Measurements from ENCODE around the gene RAB44. TPM values are rescaled to one million over a fixed set of nuclear protein-coding genes. Genes with fewer than 3 reads are reported as not detected.

Gene RAB44
- polyA plus RNA-seq, 2 donors: 0.21 to 0.37 TPM

DNA sequence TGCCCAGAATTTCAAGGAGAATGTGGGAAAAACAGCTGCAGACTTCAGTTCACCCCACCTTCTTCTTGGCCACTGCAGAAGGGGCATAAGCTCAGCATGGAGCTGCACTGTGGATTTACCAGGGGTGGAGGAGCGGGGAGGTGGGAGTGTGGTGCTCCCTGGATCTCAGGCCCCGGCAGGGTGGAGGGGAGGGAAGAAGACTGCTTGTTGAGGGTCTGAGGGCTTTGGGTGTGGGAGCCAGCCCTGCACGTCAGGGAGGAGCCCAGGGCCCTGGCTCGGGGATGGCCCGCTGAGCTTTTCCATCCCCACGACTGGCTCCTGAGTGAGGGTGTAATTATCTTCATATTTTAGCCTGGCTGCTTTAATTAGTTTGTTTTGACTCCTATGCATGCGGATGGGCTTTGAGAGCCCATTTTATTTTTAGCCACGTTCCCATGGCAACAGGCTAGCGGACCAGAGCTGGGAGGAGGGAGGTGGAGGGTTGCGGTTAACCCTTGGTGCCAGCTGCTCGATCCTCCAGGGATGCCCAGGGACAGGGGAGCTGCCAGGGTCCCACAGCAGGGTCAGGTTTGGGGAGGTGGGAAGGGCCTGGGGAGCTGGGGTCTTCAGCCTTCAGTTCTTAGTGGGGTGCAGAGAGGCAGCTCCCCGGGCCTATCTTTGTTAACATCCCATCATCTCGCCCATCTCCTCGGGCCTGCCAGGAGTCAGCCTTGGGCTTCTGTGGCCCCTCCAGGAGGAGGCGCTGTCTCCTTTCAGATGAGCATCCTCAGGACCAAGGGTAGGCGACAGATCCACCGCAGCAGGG, 68.2 kb downstream of the RAB44 start:
- H3K27me3 ChIP-seq (ENCODE audit: control insufficient read depth in 1 of 2, insufficient read depth in 2 of 2, low read length in 2 of 2): no peaks in the 10 kb centered on the region
- 36% methylated on average over 17 of the region's 17 CpGs for WGBS, 2 donors
- H3K27ac ChIP-seq (ENCODE audit: low read depth in 2 of 2, low read length in 1 of 2): no peak overlapping the region
- no peaks in the 10 kb centered on the region for H3K36me3 ChIP-seq (ENCODE audit: control insufficient read depth in 2 of 2, insufficient read depth in 2 of 2, low read length in 1 of 2)
- H3K4me3 ChIP-seq (ENCODE audit: low read depth in 1 of 2, low read length in 2 of 2): no peak overlapping the region
- H3K9me3 ChIP-seq (ENCODE audit: control insufficient read depth in 2 of 2, insufficient read depth in 1 of 2, low read depth in 1 of 2, low read length in 1 of 2): no peaks in the 10 kb centered on the region
- peaks cover 0 to 3% of the 10 kb centered on the region in 2 donors for H3K4me1 ChIP-seq (ENCODE audit: control insufficient read depth in 2 of 2, insufficient read depth in 2 of 2, low read length in 1 of 2)

DNA sequence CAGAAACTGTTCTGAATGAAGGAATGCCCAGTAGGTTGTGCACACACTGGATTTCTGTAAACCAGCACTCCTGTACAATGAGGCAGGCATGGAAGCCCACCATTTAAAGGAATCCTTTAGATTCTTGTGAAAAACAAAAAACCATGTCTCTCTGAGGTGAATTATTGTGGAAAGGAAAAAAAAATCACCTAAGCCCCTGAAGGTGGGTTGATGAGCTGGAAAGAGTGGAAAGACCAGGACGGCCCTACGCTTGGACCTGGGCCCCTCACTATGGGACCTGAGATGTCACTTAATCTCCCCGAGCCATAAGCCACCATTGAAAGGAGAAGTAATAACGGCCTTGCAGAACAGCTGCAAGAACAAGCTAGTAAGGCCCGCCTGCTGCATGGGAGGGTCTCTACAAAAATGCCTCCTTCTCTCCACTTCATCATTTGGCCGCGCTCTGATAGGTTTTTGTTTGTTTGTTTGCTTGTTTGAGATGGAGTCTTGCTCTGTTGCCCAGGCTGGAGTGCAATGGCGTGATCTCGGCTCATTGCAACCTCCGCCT, 68.8 kb downstream of the RAB44 start:
- 82 to 88% methylated on average over 10 of the region's 10 CpGs for WGBS, 2 donors
- H3K4me3 ChIP-seq (ENCODE audit: low read depth in 1 of 2, low read length in 2 of 2): no peak overlapping the region
- H3K9me3 ChIP-seq (ENCODE audit: control insufficient read depth in 2 of 2, insufficient read depth in 1 of 2, low read depth in 1 of 2, low read length in 1 of 2): no peaks in the 10 kb centered on the region
- no peak overlapping the region for H3K27ac ChIP-seq (ENCODE audit: low read depth in 2 of 2, low read length in 1 of 2)
- H3K27me3 ChIP-seq (ENCODE audit: control insufficient read depth in 1 of 2, insufficient read depth in 2 of 2, low read length in 2 of 2): no peaks in the 10 kb centered on the region
- peaks cover 0 to 3% of the 10 kb centered on the region in 2 donors for H3K4me1 ChIP-seq (ENCODE audit: control insufficient read depth in 2 of 2, insufficient read depth in 2 of 2, low read length in 1 of 2)
- H3K36me3 ChIP-seq (ENCODE audit: control insufficient read depth in 2 of 2, insufficient read depth in 2 of 2, low read length in 1 of 2): no peaks in the 10 kb centered on the region

DNA sequence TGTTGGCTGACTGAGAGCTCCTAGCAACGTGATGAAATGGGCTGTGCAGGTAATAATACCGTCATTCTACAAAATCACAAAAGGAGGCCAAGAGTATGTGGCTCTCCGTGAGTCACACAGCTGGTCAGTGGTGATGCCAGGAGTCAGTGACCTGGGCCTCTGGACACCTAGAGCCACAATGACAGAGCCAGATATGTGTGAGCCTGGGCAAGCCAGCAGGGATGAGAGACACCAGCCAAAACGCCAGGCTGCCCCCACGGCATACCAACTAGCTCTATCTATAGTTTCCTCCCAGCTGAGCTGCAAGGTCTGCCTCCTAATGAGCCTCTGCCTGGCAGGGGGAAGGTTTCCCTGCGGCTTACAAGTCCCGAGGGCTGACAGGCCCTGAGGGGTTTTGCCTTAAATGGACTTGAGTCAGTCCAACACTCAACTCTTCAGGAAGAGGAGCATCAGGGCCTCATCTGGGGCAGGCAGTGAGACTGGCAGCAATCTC, 71.6 kb downstream of the RAB44 start:
- H3K36me3 ChIP-seq (ENCODE audit: control insufficient read depth in 2 of 2, insufficient read depth in 2 of 2, low read length in 1 of 2): no peaks in the 10 kb centered on the region
- peak overlapping the region in 1 of 2 donors; percentile 9 for H3K27ac ChIP-seq (ENCODE audit: low read depth in 2 of 2, low read length in 1 of 2)
- H3K27me3 ChIP-seq (ENCODE audit: control insufficient read depth in 1 of 2, insufficient read depth in 2 of 2, low read length in 2 of 2): no peaks in the 10 kb centered on the region
- H3K4me1 ChIP-seq (ENCODE audit: control insufficient read depth in 2 of 2, insufficient read depth in 2 of 2, low read length in 1 of 2): peaks cover 0 to 3% of the 10 kb centered on the region in 2 donors
- no peaks in the 10 kb centered on the region for H3K9me3 ChIP-seq (ENCODE audit: control insufficient read depth in 2 of 2, insufficient read depth in 1 of 2, low read depth in 1 of 2, low read length in 1 of 2)
- 55 to 61% methylated on average over 7 of the region's 7 CpGs for WGBS, 2 donors
- no peak overlapping the region for H3K4me3 ChIP-seq (ENCODE audit: low read depth in 1 of 2, low read length in 2 of 2)

DNA sequence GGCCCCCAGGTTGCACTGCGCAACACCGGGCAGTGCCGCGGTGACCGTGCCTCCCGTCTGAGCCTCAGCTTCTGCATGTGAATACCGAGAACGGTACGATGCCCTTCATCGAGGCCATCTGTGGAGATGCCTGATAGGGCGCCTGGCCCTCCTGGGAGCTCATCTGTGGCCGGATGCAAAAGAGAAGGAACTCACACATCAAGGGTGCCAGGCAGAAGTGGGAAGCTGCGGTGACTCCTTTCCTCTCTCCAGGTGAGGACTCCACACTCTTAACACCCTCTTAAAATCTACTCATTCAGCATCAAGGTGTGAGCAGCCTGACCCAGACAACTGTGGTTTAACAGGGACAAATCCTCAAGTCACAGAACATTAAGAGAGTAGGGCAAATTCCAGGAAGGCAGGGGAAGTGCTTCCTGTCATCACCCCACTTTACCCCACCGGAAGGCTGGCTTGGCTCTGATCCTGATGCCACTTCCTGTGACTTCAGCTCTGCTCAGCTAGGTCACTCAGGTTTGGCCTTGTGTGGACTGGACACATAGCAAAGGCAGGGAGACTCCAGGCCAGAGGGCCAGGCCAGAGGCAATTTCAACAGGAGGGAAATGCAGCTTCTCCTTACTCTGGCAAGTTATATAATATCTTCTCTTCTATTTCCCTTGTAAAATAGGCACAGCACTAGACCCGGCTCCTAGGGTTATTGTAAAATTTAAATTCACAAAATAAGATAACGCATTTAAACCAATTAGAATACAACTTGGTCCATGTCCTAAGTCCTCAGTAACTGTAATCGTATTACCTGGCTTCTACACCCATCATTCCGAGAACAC, 72.3 kb downstream of the RAB44 start:
- H3K9me3 ChIP-seq (ENCODE audit: control insufficient read depth in 2 of 2, insufficient read depth in 1 of 2, low read depth in 1 of 2, low read length in 1 of 2): no peaks in the 10 kb centered on the region
- H3K27ac ChIP-seq (ENCODE audit: low read depth in 2 of 2, low read length in 1 of 2): peak overlapping the region in 1 of 2 donors; percentile 9
- WGBS, 2 donors: 74 to 81% methylated on average over 18 of the region's 18 CpGs

DNA sequence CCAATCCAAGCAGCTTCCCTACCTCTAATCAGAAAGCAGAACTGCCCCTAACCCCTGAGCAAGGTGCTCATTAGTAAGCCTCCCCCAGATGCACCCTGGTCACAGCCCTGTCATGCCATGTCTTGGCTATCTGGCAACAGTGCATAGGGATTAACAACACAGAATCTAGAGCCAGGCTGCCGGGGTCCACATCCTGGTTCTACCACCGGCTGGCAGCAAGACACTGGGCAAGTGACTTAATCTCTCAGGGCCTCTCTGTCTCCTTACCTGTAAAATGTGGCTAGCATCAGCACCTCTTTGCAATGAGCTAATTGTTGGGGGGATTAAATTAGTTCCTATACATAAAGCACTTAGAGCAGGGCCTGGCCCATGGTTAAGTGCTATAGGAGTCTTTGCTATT, 73.5 kb downstream of the RAB44 start:
- no peaks in the 10 kb centered on the region for H3K27me3 ChIP-seq (ENCODE audit: control insufficient read depth in 1 of 2, insufficient read depth in 2 of 2, low read length in 2 of 2)
- H3K36me3 ChIP-seq (ENCODE audit: control insufficient read depth in 2 of 2, insufficient read depth in 2 of 2, low read length in 1 of 2): no peaks in the 10 kb centered on the region
- H3K27ac ChIP-seq (ENCODE audit: low read depth in 2 of 2, low read length in 1 of 2): no peak overlapping the region
- H3K4me1 ChIP-seq (ENCODE audit: control insufficient read depth in 2 of 2, insufficient read depth in 2 of 2, low read length in 1 of 2): peaks cover 0 to 3% of the 10 kb centered on the region in 2 donors
- H3K4me3 ChIP-seq (ENCODE audit: low read depth in 1 of 2, low read length in 2 of 2): no peak overlapping the region
- no peaks in the 10 kb centered on the region for H3K9me3 ChIP-seq (ENCODE audit: control insufficient read depth in 2 of 2, insufficient read depth in 1 of 2, low read depth in 1 of 2, low read length in 1 of 2)
- 78 to 90% methylated on average over 2 of the region's 2 CpGs for WGBS, 2 donors

More for the DNA sequence above, 72.3 kb downstream of the RAB44 start:
- H3K27me3 ChIP-seq (ENCODE audit: control insufficient read depth in 1 of 2, insufficient read depth in 2 of 2, low read length in 2 of 2): no peaks in the 10 kb centered on the region
- peaks cover 0 to 3% of the 10 kb centered on the region in 2 donors for H3K4me1 ChIP-seq (ENCODE audit: control insufficient read depth in 2 of 2, insufficient read depth in 2 of 2, low read length in 1 of 2)
- no peaks in the 10 kb centered on the region for H3K36me3 ChIP-seq (ENCODE audit: control insufficient read depth in 2 of 2, insufficient read depth in 2 of 2, low read length in 1 of 2)
- H3K4me3 ChIP-seq (ENCODE audit: low read depth in 1 of 2, low read length in 2 of 2): no peak overlapping the region

DNA sequence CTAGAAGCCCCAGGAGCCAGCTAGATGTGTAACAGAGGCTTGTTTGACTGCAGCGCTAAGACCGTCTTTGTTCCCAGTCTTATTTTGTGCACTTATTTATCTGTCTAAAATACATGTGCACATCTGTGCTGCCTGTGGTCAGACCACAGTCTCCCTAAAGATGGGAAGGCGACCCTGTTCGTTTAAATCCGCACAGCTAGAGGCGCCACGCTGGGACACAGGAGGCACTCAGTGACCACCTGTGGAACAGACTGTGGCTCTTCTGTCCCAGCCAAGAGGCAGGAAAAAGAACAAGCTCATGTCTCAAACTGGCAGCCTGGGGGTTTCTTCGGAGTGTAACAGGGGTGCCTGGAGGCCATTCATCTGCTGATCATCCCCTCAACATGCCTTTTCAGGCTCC, 74.8 kb downstream of the RAB44 start:
- WGBS, 2 donors: 84 to 89% methylated on average over 8 of the region's 8 CpGs
- no peak overlapping the region for H3K27ac ChIP-seq (ENCODE audit: low read depth in 2 of 2, low read length in 1 of 2)
- H3K4me1 ChIP-seq (ENCODE audit: control insufficient read depth in 2 of 2, insufficient read depth in 2 of 2, low read length in 1 of 2): peaks cover 0 to 3% of the 10 kb centered on the region in 2 donors
- H3K4me3 ChIP-seq (ENCODE audit: low read depth in 1 of 2, low read length in 2 of 2): no peak overlapping the region
- no peaks in the 10 kb centered on the region for H3K9me3 ChIP-seq (ENCODE audit: control insufficient read depth in 2 of 2, insufficient read depth in 1 of 2, low read depth in 1 of 2, low read length in 1 of 2)
- no peaks in the 10 kb centered on the region for H3K27me3 ChIP-seq (ENCODE audit: control insufficient read depth in 1 of 2, insufficient read depth in 2 of 2, low read length in 2 of 2)
- H3K36me3 ChIP-seq (ENCODE audit: control insufficient read depth in 2 of 2, insufficient read depth in 2 of 2, low read length in 1 of 2): no peaks in the 10 kb centered on the region

DNA sequence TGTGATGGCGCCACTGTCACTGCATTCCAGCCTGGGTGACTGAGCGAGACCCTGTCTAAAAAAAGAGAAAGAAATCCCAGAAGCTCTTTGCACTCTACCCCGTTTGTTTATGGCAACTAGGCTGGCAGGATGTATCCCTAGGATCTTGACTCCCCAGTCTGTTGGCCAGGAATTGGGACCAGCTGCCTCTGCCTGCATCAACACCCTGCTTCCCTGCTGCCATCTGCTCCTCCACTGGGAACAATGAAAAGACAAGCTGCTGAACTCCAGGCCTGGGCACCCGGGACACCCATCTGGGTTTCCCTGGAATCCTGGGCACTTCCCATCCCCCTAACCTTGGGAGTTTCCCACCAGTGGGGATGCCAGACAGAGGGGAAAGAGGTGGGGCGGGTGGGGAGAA, 76.7 kb downstream of the RAB44 start:
- Histone ChIP-seq H3K36me3 (ENCODE audit: control insufficient read depth in 2 of 2, insufficient read depth in 2 of 2, low read length in 1 of 2) (no peaks in the 10 kb centered on the region), H3K27ac (ENCODE audit: low read depth in 2 of 2, low read length in 1 of 2) (no peak overlapping the region), H3K4me3 (ENCODE audit: low read depth in 1 of 2, low read length in 2 of 2) (no peak overlapping the region), H3K4me1 (ENCODE audit: control insufficient read depth in 2 of 2, insufficient read depth in 2 of 2, low read length in 1 of 2) (peaks cover 0 to 3% of the 10 kb centered on the region in 2 donors), H3K27me3 (ENCODE audit: control insufficient read depth in 1 of 2, insufficient read depth in 2 of 2, low read length in 2 of 2) (no peaks in the 10 kb centered on the region), H3K9me3 (ENCODE audit: control insufficient read depth in 2 of 2, insufficient read depth in 1 of 2, low read depth in 1 of 2, low read length in 1 of 2) (no peaks in the 10 kb centered on the region)
- WGBS, 2 donors: 86 to 89% methylated on average over 5 of the region's 5 CpGs

DNA sequence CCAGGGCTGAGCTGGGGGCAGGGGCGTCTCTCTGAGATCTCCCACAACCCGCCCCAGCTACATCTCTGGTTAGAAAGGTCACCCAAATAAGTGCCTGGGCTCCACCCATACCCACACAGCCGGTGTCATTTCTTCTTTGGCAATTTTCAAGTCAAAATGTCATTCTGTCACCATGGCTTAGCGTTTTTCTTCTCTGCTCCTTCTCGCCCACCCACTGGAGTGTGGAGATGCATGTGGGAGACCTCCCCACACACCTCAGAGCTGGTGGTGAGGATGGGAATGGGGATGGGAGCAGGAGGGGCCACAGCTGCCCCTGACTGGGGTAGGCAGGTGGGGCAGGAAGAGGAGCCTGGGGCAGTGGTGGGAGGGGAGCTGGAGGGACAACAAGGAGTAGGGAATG, 78.5 kb downstream of the RAB44 start:
- H3K4me3 ChIP-seq (ENCODE audit: low read depth in 1 of 2, low read length in 2 of 2): no peak overlapping the region
- 83 to 85% methylated on average over 5 of the region's 5 CpGs for WGBS, 2 donors
- no peaks in the 10 kb centered on the region for H3K9me3 ChIP-seq (ENCODE audit: control insufficient read depth in 2 of 2, insufficient read depth in 1 of 2, low read depth in 1 of 2, low read length in 1 of 2)
- no peak overlapping the region for H3K27ac ChIP-seq (ENCODE audit: low read depth in 2 of 2, low read length in 1 of 2)
- H3K36me3 ChIP-seq (ENCODE audit: control insufficient read depth in 2 of 2, insufficient read depth in 2 of 2, low read length in 1 of 2): no peaks in the 10 kb centered on the region
- H3K27me3 ChIP-seq (ENCODE audit: control insufficient read depth in 1 of 2, insufficient read depth in 2 of 2, low read length in 2 of 2): no peaks in the 10 kb centered on the region
- no peaks in the 10 kb centered on the region for H3K4me1 ChIP-seq (ENCODE audit: control insufficient read depth in 2 of 2, insufficient read depth in 2 of 2, low read length in 1 of 2)

DNA sequence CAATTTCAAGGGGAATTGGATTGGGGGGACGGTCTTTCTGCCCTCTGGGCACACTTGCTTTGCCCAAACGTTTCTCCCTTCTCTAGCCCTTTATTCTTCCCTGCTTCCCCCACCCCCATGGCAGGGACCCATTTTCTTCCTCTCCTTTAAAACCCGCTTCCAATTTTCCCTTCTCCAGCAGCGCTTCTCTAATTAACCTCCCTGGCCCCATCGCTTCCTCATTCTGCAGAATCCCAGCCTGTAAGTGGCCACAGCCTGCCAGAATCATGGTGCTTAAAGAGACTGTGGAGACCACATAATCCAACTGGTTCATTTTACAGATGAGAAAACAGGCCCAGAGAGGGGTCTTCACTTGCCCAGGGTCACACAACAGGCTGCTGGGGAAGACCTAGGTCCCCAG, 80.2 kb downstream of the RAB44 start:
- Histone ChIP-seq H3K9me3 (ENCODE audit: control insufficient read depth in 2 of 2, insufficient read depth in 1 of 2, low read depth in 1 of 2, low read length in 1 of 2) (no peaks in the 10 kb centered on the region), H3K4me1 (ENCODE audit: control insufficient read depth in 2 of 2, insufficient read depth in 2 of 2, low read length in 1 of 2) (no peaks in the 10 kb centered on the region), H3K4me3 (ENCODE audit: low read depth in 1 of 2, low read length in 2 of 2) (no peak overlapping the region), H3K27ac (ENCODE audit: low read depth in 2 of 2, low read length in 1 of 2) (no peak overlapping the region), H3K27me3 (ENCODE audit: control insufficient read depth in 1 of 2, insufficient read depth in 2 of 2, low read length in 2 of 2) (no peaks in the 10 kb centered on the region), H3K36me3 (ENCODE audit: control insufficient read depth in 2 of 2, insufficient read depth in 2 of 2, low read length in 1 of 2) (no peaks in the 10 kb centered on the region)
- whole genome bisulfite sequencing, 2 donors: 59 to 66% methylated on average over 5 of the region's 5 CpGs
